Spinal cord (tissue), 10 donors: ENCODE measurements around the gene HOXC10. TPM values are rescaled to one million over a fixed set of nuclear protein-coding genes. Genes with fewer than 3 reads are reported as not detected.

Experiments
- DNase-seq, 6 donors: peaks; one replicate each; pipeline versions ENCODE4 v3.0.0 to v3.0.0-alpha.2; 2013 to 2015; ENCODE audit warnings: low spot score in 6 of 6, low read depth in 4 of 6
- H3K27ac ChIP-seq: one replicate; pipeline ENCODE4 v1.5.1; 2013; ENCODE audit warnings: low read depth, low read length, control low read depth
- H3K27me3 ChIP-seq: one replicate; pipeline ENCODE4 v1.6.1; 2013; ENCODE audit warnings: low read length; ENCODE audit not compliant: control insufficient read depth, insufficient read depth
- H3K36me3 ChIP-seq: one replicate; pipeline ENCODE4 v1.6.1; 2013; ENCODE audit warnings: low read length; ENCODE audit not compliant: control insufficient read depth, insufficient read depth
- H3K4me1 ChIP-seq: one replicate; pipeline ENCODE4 v1.6.1; 2013; ENCODE audit warnings: low read length; ENCODE audit not compliant: control insufficient read depth, insufficient read depth
- H3K4me3 ChIP-seq: one replicate; pipeline ENCODE4 v1.5.1; 2013; ENCODE audit warnings: low read depth, low read length, control low read depth
- H3K9me3 ChIP-seq: one replicate; pipeline ENCODE4 v1.6.1; 2013; ENCODE audit warnings: low read length; ENCODE audit not compliant: control insufficient read depth, insufficient read depth
- WGBS: methylation state at CpG from one replicate; pipeline ENCODE4 v1.1.5; 2013; ENCODE audit warnings: missing lambda C conversion rate; ENCODE audit not compliant: insufficient coverage; 5-methylcytosine and 5-hydroxymethylcytosine counted together
- polyA plus RNA-seq, 2 donors: library from polyadenylated mRNA; unstranded; fragments of 120-200 nt; gene quantifications; one replicate each; pipeline ENCODE4 v1.2.1, GENCODE V29; 2013; ENCODE audit not compliant: insufficient read length in 2 of 2
- total RNA-seq, 2 donors: library from RNA; depleted of rRNA in 1 of 2; stranded (reverse); fragments of 120-200 nt in 1 of 2; fragments of >200 nt in 1 of 2; gene quantifications; one replicate each; pipeline versions ENCODE4 v1.2.3 to v1.2.4, GENCODE V29; 2013 to 2014
- donor health status: healthy.

Gene HOXC10
- total and polyA plus RNA-seq, 4 donors: 0.81 to 9.2 TPM; not detected in 2

- Histone ChIP-seq H3K27me3 (peaks cover 6% of the 10 kb centered on the region), H3K36me3 (peaks cover 22% of the 10 kb centered on the region), H3K9me3 (no peaks in the 10 kb centered on the region), H3K4me1 (peaks cover 87% of the 10 kb centered on the region), H3K4me3 (peak overlapping the region; percentile 94), H3K27ac (peak overlapping the region; percentile 99)
- no peak for DNase-seq
- WGBS: 10% methylated on average over 6 of the region's 19 CpGs
Measured at GRCh38 chr12:54002278-54002914, 17.4 kb downstream of the HOXC10 start.

- H3K4me1 ChIP-seq: peaks cover 85% of the 10 kb centered on the region
- H3K36me3 ChIP-seq: peaks cover 22% of the 10 kb centered on the region
- DNase-seq: no peak
- peak overlapping the region; percentile 99 for H3K27ac ChIP-seq
- H3K27me3 ChIP-seq: peaks cover 6% of the 10 kb centered on the region
- 18% methylated on average over 7 of the region's 19 CpGs for WGBS
- H3K9me3 ChIP-seq: no peaks in the 10 kb centered on the region
- H3K4me3 ChIP-seq: peak overlapping the region; percentile 94
Measured at GRCh38 chr12:54002915-54003389, 18.0 kb downstream of the HOXC10 start.

DNA sequence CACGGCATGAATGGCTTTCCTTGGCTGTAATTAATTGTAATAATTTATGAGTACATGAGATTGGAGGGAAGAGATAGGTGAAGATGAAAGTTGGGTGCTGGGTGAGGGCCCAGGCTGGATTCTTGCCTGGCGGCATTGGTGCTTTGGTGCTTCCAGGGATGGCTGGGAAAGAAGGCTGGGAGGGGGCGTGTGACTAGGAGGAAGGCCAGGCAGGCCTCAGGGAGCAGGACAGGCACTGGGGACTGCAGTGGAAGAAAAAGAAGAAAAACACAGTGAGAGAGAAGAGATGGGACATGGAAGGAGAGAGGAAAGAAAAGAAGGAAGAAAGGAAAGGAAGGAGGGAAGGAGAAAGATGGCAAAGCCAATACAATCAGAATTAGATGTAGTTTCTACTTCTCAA lies 18.7 kb downstream of the HOXC10 start:
- Histone ChIP-seq H3K9me3 (no peaks in the 10 kb centered on the region), H3K36me3 (peaks cover 22% of the 10 kb centered on the region), H3K4me1 (peaks cover 85% of the 10 kb centered on the region), H3K27ac (peak overlapping the region; percentile 99), H3K4me3 (peak overlapping the region; percentile 48), H3K27me3 (peaks cover 6% of the 10 kb centered on the region)
- no peak for DNase-seq
- WGBS: 23% methylated on average over 3 of the region's 3 CpGs

DNA sequence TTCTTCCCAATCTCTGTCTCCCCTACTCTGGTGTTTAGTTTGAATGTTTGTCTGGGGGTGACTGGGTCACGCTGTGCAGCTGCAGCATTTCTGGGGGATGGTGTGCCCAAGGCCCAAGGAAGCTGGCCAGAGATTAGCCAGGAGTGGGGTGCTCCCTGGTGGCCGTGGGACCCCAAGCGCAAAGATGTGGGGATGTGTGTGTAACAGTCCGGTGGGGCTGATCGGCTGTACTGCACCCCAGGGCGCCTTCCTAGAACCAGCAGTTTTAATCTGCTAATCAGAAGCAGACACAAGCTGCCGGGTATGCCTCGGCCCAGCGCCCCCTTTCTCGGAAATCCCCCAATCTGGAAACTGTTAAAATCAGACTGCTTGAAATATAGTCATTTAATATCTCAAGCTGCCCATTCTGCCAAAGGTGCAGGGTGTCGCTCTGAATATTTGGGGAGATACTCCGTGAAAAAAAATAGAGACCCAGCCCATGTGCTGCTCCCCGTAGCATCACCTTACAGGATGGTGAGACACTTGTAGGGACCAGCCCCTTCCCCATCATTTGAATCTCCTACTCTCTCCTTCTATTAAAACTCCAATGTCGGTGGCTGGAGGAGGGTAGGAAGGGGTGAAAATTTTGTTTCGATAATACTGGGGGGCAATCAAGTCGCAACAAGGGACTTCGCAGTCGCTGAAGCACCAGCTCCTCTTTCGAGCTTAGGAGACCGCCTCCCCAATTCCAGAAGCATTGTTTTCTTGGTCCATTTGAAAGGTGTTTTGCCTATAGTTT lies 19.3 kb downstream of the HOXC10 start:
- H3K4me1 ChIP-seq: peaks cover 84% of the 10 kb centered on the region
- no peak for DNase-seq
- H3K27ac ChIP-seq: peak overlapping the region; percentile 99
- H3K9me3 ChIP-seq: no peaks in the 10 kb centered on the region
- H3K4me3 ChIP-seq: peak overlapping the region; percentile 48
- WGBS: 9% methylated on average over 5 of the region's 20 CpGs
- peaks cover 22% of the 10 kb centered on the region for H3K36me3 ChIP-seq
- H3K27me3 ChIP-seq: peaks cover 6% of the 10 kb centered on the region

DNA sequence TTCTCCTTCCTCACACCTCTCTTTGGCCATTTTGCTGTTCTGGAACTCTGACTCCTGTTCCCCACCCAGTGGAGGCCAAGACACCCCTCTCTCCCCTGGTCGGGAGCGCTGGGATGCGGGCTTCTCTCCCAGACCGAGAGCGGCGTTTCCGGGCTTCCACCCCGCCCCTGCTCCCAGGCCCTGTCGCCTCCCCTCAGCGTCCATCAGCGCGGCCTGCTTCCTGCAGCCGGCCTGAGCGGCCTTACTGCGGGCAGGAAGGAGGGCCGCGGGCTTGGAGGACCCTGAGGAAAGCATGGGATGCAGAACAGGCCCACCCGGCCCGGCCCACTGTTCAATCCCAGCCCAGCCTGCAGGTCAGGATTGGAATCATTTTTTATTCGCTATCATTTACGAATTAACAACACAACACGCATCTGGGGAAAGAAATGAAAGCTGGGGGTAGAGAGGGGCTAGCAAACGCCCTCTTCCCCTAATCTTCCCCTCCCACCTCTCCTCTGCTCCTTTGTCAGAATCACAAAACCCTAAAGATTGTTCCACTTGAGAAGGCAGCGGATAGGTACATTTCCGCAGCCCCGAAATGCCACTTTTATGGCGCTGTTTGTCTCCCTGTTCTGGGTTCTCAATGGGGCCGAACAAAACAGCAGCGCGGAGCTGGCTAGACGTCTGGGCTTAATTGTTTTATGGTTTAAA lies 20.0 kb downstream of the HOXC10 start:
- WGBS: 13% methylated on average over 26 of the region's 31 CpGs
- Histone ChIP-seq H3K9me3 (no peaks in the 10 kb centered on the region), H3K27me3 (peaks cover 6% of the 10 kb centered on the region), H3K36me3 (peaks cover 22% of the 10 kb centered on the region), H3K27ac (peak overlapping the region; percentile 99), H3K4me1 (peaks cover 87% of the 10 kb centered on the region), H3K4me3 (peak overlapping the region; percentile 48)
- DNase-seq: no peak

GRCh38 chr12:54005531-54005852 lies 20.5 kb downstream of the HOXC10 start:
- 5% methylated on average over 26 of the region's 26 CpGs for WGBS
- H3K4me1 ChIP-seq: peaks cover 92% of the 10 kb centered on the region
- peak overlapping the region; percentile 99 for H3K27ac ChIP-seq
- peak overlapping the region; percentile 48 for H3K4me3 ChIP-seq
- peaks cover 6% of the 10 kb centered on the region for H3K27me3 ChIP-seq
- no peaks in the 10 kb centered on the region for H3K9me3 ChIP-seq
- no peak for DNase-seq
- H3K36me3 ChIP-seq: peaks cover 22% of the 10 kb centered on the region

DNA sequence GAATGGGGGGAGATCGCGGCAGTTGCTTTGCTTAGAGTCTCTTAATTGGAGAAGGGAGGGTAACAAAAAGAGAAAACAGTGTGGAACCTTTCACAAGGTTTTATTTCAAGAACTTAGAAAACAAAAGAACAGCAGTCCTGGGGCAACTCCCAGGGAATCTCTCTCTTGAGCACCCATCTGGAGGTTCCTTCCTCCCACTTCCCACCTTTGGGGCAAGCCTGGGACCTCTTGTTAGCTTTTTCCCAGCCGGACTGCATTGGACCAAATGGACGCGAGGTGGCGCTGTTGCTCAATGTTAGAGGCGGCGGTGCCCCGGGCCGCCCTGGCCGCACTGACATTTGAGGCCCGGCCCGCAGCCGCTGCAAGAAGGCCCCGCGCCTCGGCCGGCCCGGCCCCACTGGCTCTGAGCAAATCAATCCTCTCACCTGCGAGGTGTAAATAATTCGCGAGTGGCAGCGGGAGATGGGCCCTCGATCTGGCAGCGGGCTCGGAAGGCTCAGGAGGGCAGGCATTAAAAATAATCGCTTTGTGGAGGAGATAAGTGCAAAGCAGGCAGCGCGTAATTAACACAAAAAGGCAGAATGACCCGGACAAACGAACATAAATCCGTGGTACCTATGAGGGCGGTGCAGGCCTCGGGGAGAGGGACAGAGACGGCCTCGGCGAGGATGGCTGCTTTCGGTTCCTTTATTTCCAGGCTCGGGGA lies 21.1 kb downstream of the HOXC10 start:
- H3K27ac ChIP-seq: peak overlapping the region; percentile 99
- H3K4me3 ChIP-seq: peak overlapping the region; percentile 48
- no peaks in the 10 kb centered on the region for H3K9me3 ChIP-seq
- peaks cover 18% of the 10 kb centered on the region for H3K36me3 ChIP-seq
- H3K4me1 ChIP-seq: peaks cover 87% of the 10 kb centered on the region
- H3K27me3 ChIP-seq: peaks cover 6% of the 10 kb centered on the region
- peak in 5 of 6 donors; percentile 89 to 96 (median 93) for DNase-seq
- 3% methylated on average over 37 of the region's 39 CpGs for WGBS

DNA sequence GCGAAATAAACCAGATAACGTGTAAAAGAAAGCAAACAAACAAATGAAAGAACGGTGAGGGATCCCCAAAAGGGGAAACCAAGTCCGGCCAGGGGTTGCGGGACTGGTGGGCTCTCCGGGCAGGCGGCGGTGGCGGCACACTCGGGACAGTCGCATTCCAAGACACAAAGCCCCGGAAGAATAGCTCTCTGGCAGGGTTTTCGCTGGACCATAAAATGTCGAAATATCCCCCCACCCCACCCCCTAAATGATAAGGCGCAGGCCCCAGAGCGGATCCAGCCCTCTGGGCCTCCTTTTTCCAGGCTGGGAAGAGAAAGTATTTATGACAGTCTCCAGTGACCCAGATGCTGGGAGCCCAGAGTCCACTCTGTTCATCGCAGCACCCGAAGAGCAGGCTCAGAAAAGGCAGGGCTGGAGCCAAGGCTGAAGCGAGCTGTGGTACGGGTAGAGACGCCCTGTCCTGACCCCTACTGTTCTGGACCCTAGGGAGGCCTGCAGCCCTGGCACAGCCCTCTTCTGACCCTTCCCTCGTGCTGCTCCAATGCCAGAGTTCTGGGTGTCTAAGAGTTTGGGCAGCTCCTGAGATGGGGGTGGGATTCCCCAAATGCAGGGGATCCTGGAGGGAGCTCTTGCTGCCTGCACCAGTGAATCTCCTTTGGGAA lies 21.7 kb downstream of the HOXC10 start:
- H3K4me1 ChIP-seq: peaks cover 85% of the 10 kb centered on the region
- no peak for DNase-seq
- H3K4me3 ChIP-seq: peak overlapping the region; percentile 48
- WGBS: 24% methylated on average over 19 of the region's 22 CpGs
- no peaks in the 10 kb centered on the region for H3K9me3 ChIP-seq
- H3K36me3 ChIP-seq: peaks cover 15% of the 10 kb centered on the region
- peaks cover 6% of the 10 kb centered on the region for H3K27me3 ChIP-seq
- peak overlapping the region; percentile 99 for H3K27ac ChIP-seq
